ENCODE results near the gene RCBTB1. TPM values are rescaled to one million over a fixed set of nuclear protein-coding genes. Genes with fewer than 3 reads are reported as not detected.
"Not testable (repeated sequence)": the region's sequence is repeated elsewhere in the genome, so short reads cannot be mapped to it uniquely, and the experiment has no call there.

Gene RCBTB1
- total and polyA plus RNA-seq, 4 donors: 10.3 to 21.6 (median 12.6) TPM

- Histone ChIP-seq H3K27me3 (ENCODE audit: control insufficient read depth in 1 of 2, insufficient read depth in 2 of 2, low read length in 1 of 2) (no peaks in the 10 kb centered on the region), H3K4me3 (ENCODE audit: low read length in 2 of 2) (no peak overlapping the region), H3K27ac (ENCODE audit: low read depth in 1 of 2, low read length in 2 of 2) (no peak overlapping the region), H3K36me3 (ENCODE audit: control insufficient read depth in 1 of 2, insufficient read depth in 2 of 2, low read length in 1 of 2) (no peaks in the 10 kb centered on the region), H3K9me3 (ENCODE audit: control insufficient read depth, low read length) (no peaks in the 10 kb centered on the region), H3K4me1 (ENCODE audit: control insufficient read depth in 1 of 2, insufficient read depth in 2 of 2, low read length in 2 of 2) (no peaks in the 10 kb centered on the region)
- WGBS, 2 donors: 95 to 100% methylated on average over 1 of the region's 1 CpG
- intact Hi-C loops (cut with DNase I): loop anchor here (5.0 to 10.0 kb wide), 5 partner anchors 56 to 306 kb away; partner anchors contain the start of gene PHF11 (in 1 of the 2)
- ATAC-seq (ENCODE audit: low FRiP score): no peak
- DNase-seq: no peak
Observed at GRCh38 chr13:49608651-49609331, 23.4 kb upstream of the RCBTB1 start.

- Histone ChIP-seq H3K4me3 (ENCODE audit: low read length in 2 of 2) (no peak overlapping the region), H3K9me3 (ENCODE audit: control insufficient read depth, low read length) (no peaks in the 10 kb centered on the region), H3K27me3 (ENCODE audit: control insufficient read depth in 1 of 2, insufficient read depth in 2 of 2, low read length in 1 of 2) (no peaks in the 10 kb centered on the region), H3K4me1 (ENCODE audit: control insufficient read depth in 1 of 2, insufficient read depth in 2 of 2, low read length in 2 of 2) (no peaks in the 10 kb centered on the region), H3K36me3 (ENCODE audit: control insufficient read depth in 1 of 2, insufficient read depth in 2 of 2, low read length in 1 of 2) (no peaks in the 10 kb centered on the region), H3K27ac (ENCODE audit: low read depth in 1 of 2, low read length in 2 of 2) (no peak overlapping the region)
- ATAC-seq (ENCODE audit: low FRiP score): no peak
- intact Hi-C loops (cut with DNase I): loop anchor here (5.0 to 10.0 kb wide), 5 partner anchors 55 to 305 kb away; partner anchors contain the start of gene PHF11 (in 1 of the 2)
- DNase-seq: no peak
- 25 to 30% methylated on average over 5 of the region's 5 CpGs for WGBS, 2 donors
Observed at GRCh38 chr13:49607761-49608160, 22.4 kb upstream of the RCBTB1 start.

DNA sequence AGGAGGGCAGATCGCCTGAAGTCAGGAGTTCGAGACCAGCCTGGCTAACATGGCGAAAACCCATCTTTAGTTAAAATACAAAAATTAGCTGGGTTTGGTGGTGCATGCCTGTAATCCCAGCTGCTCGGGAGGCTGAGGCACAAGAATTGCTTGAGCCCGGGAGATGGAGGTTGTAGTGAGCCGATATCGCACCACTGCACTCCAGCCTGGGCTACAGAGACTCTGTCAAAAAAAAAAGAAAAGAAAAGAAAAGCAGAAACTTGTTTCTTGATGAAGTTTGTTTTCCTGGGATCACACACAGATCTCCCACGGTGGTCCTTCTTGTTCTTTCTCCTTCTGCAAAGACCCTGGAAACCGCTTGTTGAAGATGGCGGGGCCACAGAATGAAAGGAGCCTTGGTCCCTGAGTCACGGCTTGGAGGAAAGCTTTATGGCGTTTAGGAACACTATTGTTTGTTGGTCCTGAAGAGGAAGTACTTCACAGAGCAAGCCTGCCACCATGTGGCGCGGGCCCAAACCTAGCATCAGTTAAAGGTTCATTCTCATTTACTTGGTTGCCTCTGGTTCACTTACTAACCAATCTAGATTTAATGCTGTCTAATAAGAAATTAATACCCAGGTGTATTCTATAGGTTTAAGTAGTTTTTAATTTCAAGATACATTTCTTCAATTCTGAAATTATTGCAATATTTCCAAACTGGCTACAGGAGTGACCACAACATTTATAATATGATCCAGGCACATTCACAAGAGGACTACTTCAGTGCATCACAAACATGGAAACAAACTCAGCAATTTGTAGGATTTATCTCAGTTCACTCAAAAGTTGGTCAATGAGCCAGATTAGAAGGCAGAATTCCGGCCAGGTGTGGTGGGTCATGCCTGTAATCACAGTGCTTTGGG, 21.6 kb upstream of the RCBTB1 start:
- intact Hi-C loops (cut with DNase I): loop anchor here (5.0 to 10.0 kb wide), 5 partner anchors 55 to 305 kb away; partner anchors contain the start of gene PHF11 (in 1 of the 2)
- no peaks in the 10 kb centered on the region for H3K4me1 ChIP-seq (ENCODE audit: control insufficient read depth in 1 of 2, insufficient read depth in 2 of 2, low read length in 2 of 2)
- no peaks in the 10 kb centered on the region for H3K36me3 ChIP-seq (ENCODE audit: control insufficient read depth in 1 of 2, insufficient read depth in 2 of 2, low read length in 1 of 2)
- H3K9me3 ChIP-seq (ENCODE audit: control insufficient read depth, low read length): no peaks in the 10 kb centered on the region
- peak overlapping the region in 1 of 2 donors; percentile 31 for H3K4me3 ChIP-seq (ENCODE audit: low read length in 2 of 2)
- ATAC-seq (ENCODE audit: low FRiP score): peak; percentile 93
- WGBS, 2 donors: 26% methylated on average over 15 of the region's 15 CpGs
- H3K27me3 ChIP-seq (ENCODE audit: control insufficient read depth in 1 of 2, insufficient read depth in 2 of 2, low read length in 1 of 2): no peaks in the 10 kb centered on the region
- no peak overlapping the region for H3K27ac ChIP-seq (ENCODE audit: low read depth in 1 of 2, low read length in 2 of 2)
- DNase-seq: peak; percentile 93 to 94

DNA sequence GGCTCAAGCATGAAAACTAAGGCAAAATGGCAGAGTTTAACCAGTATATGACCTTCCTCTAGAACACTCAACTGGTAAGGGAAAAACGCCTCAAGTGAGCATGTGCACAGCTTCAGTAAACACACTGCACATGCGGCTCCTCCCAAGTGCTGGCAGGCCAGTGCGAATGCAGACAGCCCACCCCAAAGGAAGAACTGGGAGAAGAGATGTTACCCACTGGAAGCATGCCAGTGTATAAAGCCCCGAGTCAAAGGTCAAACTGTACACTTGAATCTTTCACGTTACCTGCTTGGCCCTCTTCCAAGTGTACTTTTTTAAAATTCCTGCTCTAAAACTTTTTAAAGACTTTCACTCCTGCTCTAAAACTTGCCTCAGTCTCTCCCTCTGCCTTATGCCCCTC, 19.2 kb upstream of the RCBTB1 start:
- Histone ChIP-seq H3K4me3 (ENCODE audit: low read length in 2 of 2) (no peak overlapping the region), H3K9me3 (ENCODE audit: control insufficient read depth, low read length) (no peaks in the 10 kb centered on the region), H3K27ac (ENCODE audit: low read depth in 1 of 2, low read length in 2 of 2) (no peak overlapping the region), H3K4me1 (ENCODE audit: control insufficient read depth in 1 of 2, insufficient read depth in 2 of 2, low read length in 2 of 2) (no peaks in the 10 kb centered on the region), H3K27me3 (ENCODE audit: control insufficient read depth in 1 of 2, insufficient read depth in 2 of 2, low read length in 1 of 2) (no peaks in the 10 kb centered on the region), H3K36me3 (ENCODE audit: control insufficient read depth in 1 of 2, insufficient read depth in 2 of 2, low read length in 1 of 2) (no peaks in the 10 kb centered on the region)
- 56 to 62% methylated on average over 5 of the region's 5 CpGs for WGBS, 2 donors
- no peak for ATAC-seq (ENCODE audit: low FRiP score)
- intact Hi-C loops (cut with DNase I): loop anchor here in 1 of 2 donors (10.0 kb wide), 2 partner anchors 60 to 150 kb away; no protein-coding TSS in a partner anchor
- DNase-seq: no peak

GRCh38 chr13:49602615-49603014, 17.3 kb upstream of the RCBTB1 start:
- H3K36me3 ChIP-seq (ENCODE audit: control insufficient read depth in 1 of 2, insufficient read depth in 2 of 2, low read length in 1 of 2); ATAC-seq (ENCODE audit: low FRiP score); DNase-seq; H3K9me3 ChIP-seq (ENCODE audit: control insufficient read depth, low read length); H3K27ac ChIP-seq (ENCODE audit: low read depth in 1 of 2, low read length in 2 of 2); H3K4me3 ChIP-seq (ENCODE audit: low read length in 2 of 2); H3K27me3 ChIP-seq (ENCODE audit: control insufficient read depth in 1 of 2, insufficient read depth in 2 of 2, low read length in 1 of 2); H3K4me1 ChIP-seq (ENCODE audit: control insufficient read depth in 1 of 2, insufficient read depth in 2 of 2, low read length in 2 of 2): not testable (repeated sequence)
- intact Hi-C loops (cut with DNase I): loop anchor here in 1 of 2 donors (10.0 kb wide), 2 partner anchors 58 to 148 kb away; no protein-coding TSS in a partner anchor
- WGBS, 2 donors: 96% methylated on average over 7 of the region's 7 CpGs

GRCh38 chr13:49602005-49602404, 16.6 kb upstream of the RCBTB1 start:
- DNase-seq (no peak), ATAC-seq (ENCODE audit: low FRiP score) (no peak)
- Histone ChIP-seq H3K36me3 (ENCODE audit: control insufficient read depth in 1 of 2, insufficient read depth in 2 of 2, low read length in 1 of 2) (no peaks in the 10 kb centered on the region), H3K27ac (ENCODE audit: low read depth in 1 of 2, low read length in 2 of 2) (no peak overlapping the region), H3K4me1 (ENCODE audit: control insufficient read depth in 1 of 2, insufficient read depth in 2 of 2, low read length in 2 of 2) (no peaks in the 10 kb centered on the region), H3K9me3 (ENCODE audit: control insufficient read depth, low read length) (no peaks in the 10 kb centered on the region), H3K4me3 (ENCODE audit: low read length in 2 of 2) (no peak overlapping the region), H3K27me3 (ENCODE audit: control insufficient read depth in 1 of 2, insufficient read depth in 2 of 2, low read length in 1 of 2) (no peaks in the 10 kb centered on the region)
- intact Hi-C loops (cut with DNase I): loop anchor here in 1 of 2 donors (10.0 kb wide), 2 partner anchors 57 to 147 kb away; no protein-coding TSS in a partner anchor
- WGBS, 2 donors: 85% methylated on average over 1 of the region's 1 CpG

GRCh38 chr13:49597043-49597641, 11.8 kb upstream of the RCBTB1 start:
- Histone ChIP-seq H3K27me3 (ENCODE audit: control insufficient read depth in 1 of 2, insufficient read depth in 2 of 2, low read length in 1 of 2) (no peaks in the 10 kb centered on the region), H3K4me1 (ENCODE audit: control insufficient read depth in 1 of 2, insufficient read depth in 2 of 2, low read length in 2 of 2) (no peaks in the 10 kb centered on the region), H3K27ac (ENCODE audit: low read depth in 1 of 2, low read length in 2 of 2) (no peak overlapping the region), H3K9me3 (ENCODE audit: control insufficient read depth, low read length) (no peaks in the 10 kb centered on the region), H3K4me3 (ENCODE audit: low read length in 2 of 2) (no peak overlapping the region), H3K36me3 (ENCODE audit: control insufficient read depth in 1 of 2, insufficient read depth in 2 of 2, low read length in 1 of 2) (no peaks in the 10 kb centered on the region)
- intact Hi-C loops (cut with DNase I): no loop called here
- DNase-seq (no peak), ATAC-seq (ENCODE audit: low FRiP score) (no peak)
- WGBS, 2 donors: 84 to 88% methylated on average over 11 of the region's 11 CpGs

- no peak overlapping the region for H3K27ac ChIP-seq (ENCODE audit: low read depth in 1 of 2, low read length in 2 of 2)
- intact Hi-C loops (cut with DNase I): no loop called here
- WGBS, 2 donors: 69 to 84% methylated on average over 2 of the region's 2 CpGs
Observed at GRCh38 chr13:49596221-49596620, 10.9 kb upstream of the RCBTB1 start.

More at GRCh38 chr13:49596221-49596620, 10.9 kb upstream of the RCBTB1 start:
- Histone ChIP-seq H3K4me1 (ENCODE audit: control insufficient read depth in 1 of 2, insufficient read depth in 2 of 2, low read length in 2 of 2) (no peaks in the 10 kb centered on the region), H3K36me3 (ENCODE audit: control insufficient read depth in 1 of 2, insufficient read depth in 2 of 2, low read length in 1 of 2) (no peaks in the 10 kb centered on the region), H3K4me3 (ENCODE audit: low read length in 2 of 2) (no peak overlapping the region), H3K27me3 (ENCODE audit: control insufficient read depth in 1 of 2, insufficient read depth in 2 of 2, low read length in 1 of 2) (no peaks in the 10 kb centered on the region), H3K9me3 (ENCODE audit: control insufficient read depth, low read length) (no peaks in the 10 kb centered on the region)
- ATAC-seq (ENCODE audit: low FRiP score) (no peak), DNase-seq (no peak)

All from aorta (tissue), 5 donors.